GM18868 (cell line): Measurements from ENCODE around the gene FSTL4.

Source experiments
- ATAC-seq: cut with Tn5 transposase; IDR thresholded peaks from one replicate; pipeline ENCODE4 v1.9.1; 2021; ENCODE audit warnings: mild to moderate bottlenecking, moderate library complexity; ENCODE audit not compliant: unreplicated experiment

The FSTL4 gene

GRCh38 chr5:133483406-133484090 lies 128.8 kb downstream of the FSTL4 start:
- ATAC-seq, result no peak

- no peak for ATAC-seq
Measured at GRCh38 chr5:133482028-133482427, 130.3 kb downstream of the FSTL4 start.

- no peak for ATAC-seq
Measured at GRCh38 chr5:133480866-133481265, 131.5 kb downstream of the FSTL4 start.

- ATAC-seq, result no peak
Measured at GRCh38 chr5:133480366-133480765, 132.0 kb downstream of the FSTL4 start.

- no peak for ATAC-seq
Measured at GRCh38 chr5:133478199-133478985, 133.9 kb downstream of the FSTL4 start.

- no peak for ATAC-seq
Measured at GRCh38 chr5:133475986-133476385, 136.4 kb downstream of the FSTL4 start.

- no peak for ATAC-seq
Measured at GRCh38 chr5:133474851-133475590, 137.3 kb downstream of the FSTL4 start.

GRCh38 chr5:133473291-133473690 lies 139.1 kb downstream of the FSTL4 start:
- no peak for ATAC-seq

- ATAC-seq, result no peak
Measured at GRCh38 chr5:133472829-133473228, 139.5 kb downstream of the FSTL4 start.

GRCh38 chr5:133471699-133472098 lies 140.6 kb downstream of the FSTL4 start:
- ATAC-seq, result no peak

GRCh38 chr5:133470841-133471240 lies 141.5 kb downstream of the FSTL4 start:
- no peak for ATAC-seq

- no peak for ATAC-seq
Measured at GRCh38 chr5:133469846-133470245, 142.5 kb downstream of the FSTL4 start.

GRCh38 chr5:133469252-133469651 lies 143.1 kb downstream of the FSTL4 start:
- no peak for ATAC-seq

- ATAC-seq, result no peak
Measured at GRCh38 chr5:133468596-133468995, 143.7 kb downstream of the FSTL4 start.

GRCh38 chr5:133467826-133468463 lies 144.4 kb downstream of the FSTL4 start:
- no peak for ATAC-seq

- ATAC-seq, result no peak
Measured at GRCh38 chr5:133467335-133467779, 145.0 kb downstream of the FSTL4 start.

- ATAC-seq, result no peak
Measured at GRCh38 chr5:133466556-133467334, 145.6 kb downstream of the FSTL4 start.

GRCh38 chr5:133464013-133464412 lies 148.3 kb downstream of the FSTL4 start:
- no peak for ATAC-seq

GRCh38 chr5:133461796-133462516 lies 150.4 kb downstream of the FSTL4 start:
- no peak for ATAC-seq
